GM23248 (cell line): ENCODE data around the gene ANXA11. TPM values are rescaled to one million over a fixed set of nuclear protein-coding genes. Genes with fewer than 3 reads are reported as not detected.
"Not testable (repeated sequence)": the region's sequence is repeated elsewhere in the genome, so short reads cannot be mapped to it uniquely, and the experiment has no call there.

ENCODE experiments used
- DNase-seq: peaks from one replicate; pipeline ENCODE4 v3.0.0-alpha.2; 2015
- H2AFZ ChIP-seq: fragments of 200-600 bp; sonication (generic); 2 replicates; pipeline ENCODE4 v1.6.1; 2016; ENCODE audit warnings: antibody characterized with exemption
- H3F3A ChIP-seq: fragments of 200-600 bp; sonication (generic); 2 replicates; pipeline ENCODE4 v1.6.1; 2016; ENCODE audit warnings: mild to moderate bottlenecking, antibody characterized with exemption, mixed run types; ENCODE audit not compliant: insufficient read depth
- H3K27ac ChIP-seq: fragments of 200-600 bp; sonication (generic); 2 replicates; pipeline ENCODE4 v1.5.1; 2016; ENCODE audit warnings: mild to moderate bottlenecking
- H3K27me3 ChIP-seq: fragments of 200-600 bp; sonication (generic); replicated peaks from 2 replicates; pipeline ENCODE4 v1.6.1; 2016; ENCODE audit warnings: mild to moderate bottlenecking; ENCODE audit not compliant: insufficient read depth
- H3K36me3 ChIP-seq: fragments of 200-600 bp; sonication (generic); 2 replicates; pipeline ENCODE4 v1.6.1; 2016; ENCODE audit warnings: low read depth, mild to moderate bottlenecking
- H3K4me1 ChIP-seq: fragments of 200-600 bp; sonication (generic); 2 replicates; pipeline ENCODE4 v1.6.1; 2016; ENCODE audit warnings: mild to moderate bottlenecking; ENCODE audit not compliant: insufficient read depth
- H3K4me2 ChIP-seq: fragments of 200-600 bp; sonication (generic); one replicate; pipeline ENCODE4 v1.6.1; 2016; ENCODE audit warnings: mild to moderate bottlenecking; ENCODE audit not compliant: unreplicated experiment
- H3K4me3 ChIP-seq: fragments of 200-600 bp; sonication (generic); 2 replicates; pipeline ENCODE4 v1.5.1; 2016; ENCODE audit warnings: mild to moderate bottlenecking
- H3K79me2 ChIP-seq: fragments of 200-600 bp; sonication (generic); 2 replicates; pipeline ENCODE4 v1.6.1; 2016; ENCODE audit warnings: mild to moderate bottlenecking; ENCODE audit not compliant: insufficient read depth
- H3K9ac ChIP-seq: fragments of 200-600 bp; sonication (generic); 2 replicates; pipeline ENCODE4 v1.6.1; 2016; ENCODE audit warnings: mild to moderate bottlenecking
- H3K9me2 ChIP-seq: fragments of 200-600 bp; sonication (generic); 2 replicates; pipeline ENCODE4 v1.6.1; 2016; ENCODE audit warnings: mixed run types, mild to moderate bottlenecking, moderate library complexity; ENCODE audit not compliant: insufficient read depth
- H3K9me3 ChIP-seq: fragments of 200-600 bp; sonication (generic); one replicate; pipeline ENCODE4 v1.6.1; 2017; ENCODE audit warnings: low read depth
- H4K20me1 ChIP-seq: fragments of 200-600 bp; sonication (generic); 2 replicates; pipeline ENCODE4 v1.6.0; 2016; ENCODE audit not compliant: insufficient read depth
- EZH2 ChIP-seq: fragments of 200-600 bp; sonication (generic); IDR thresholded peaks from 2 replicates; pipeline ENCODE4 v1.6.1; 2018; ENCODE audit warnings: antibody characterized with exemption, mild to moderate bottlenecking; ENCODE audit not compliant: insufficient read depth, poor library complexity, severe bottlenecking
- EZH2phosphoT487 ChIP-seq: fragments of 200-600 bp; sonication (generic); IDR thresholded peaks from 2 replicates; pipeline ENCODE4 v1.6.1; 2018; ENCODE audit warnings: antibody characterized with exemption, moderate library complexity, mild to moderate bottlenecking, low read depth; ENCODE audit not compliant: insufficient read depth
- WGBS, 2 experiments: methylation state at CpG; one replicate each; pipeline ENCODE4 v1.1.6; 2015 to 2017; ENCODE audit warnings: low lambda C conversion rate in 2 of 2, low coverage in 1 of 2; ENCODE audit errors: missing lambda C conversion rate in 2 of 2; 5-methylcytosine and 5-hydroxymethylcytosine counted together
- in situ Hi-C: fragments of 300-500 bp; cut with MboI; formaldehyde crosslinking; loops from 2 replicates; pipeline ENCODE4 v1.15.0; 2020
- polyA plus RNA-seq: library from polyadenylated mRNA; unstranded; fragments of >200 nt; fragmentation: Nextera tagmentation; extraction: Ambion mirVana; gene quantifications from 2 replicates; pipeline ENCODE4 v1.2.1, GENCODE V29; 2016
- total RNA-seq: library from RNA; depleted of rRNA; stranded (reverse); fragments of >200 nt; shearing (Covaris generic); gene quantifications from 2 replicates; pipeline ENCODE4 v1.2.3, GENCODE V29; 2014

The ANXA11 gene
- total and polyA plus RNA-seq, 2 experiments from 2014 or later, result 116 to 189 TPM

DNA sequence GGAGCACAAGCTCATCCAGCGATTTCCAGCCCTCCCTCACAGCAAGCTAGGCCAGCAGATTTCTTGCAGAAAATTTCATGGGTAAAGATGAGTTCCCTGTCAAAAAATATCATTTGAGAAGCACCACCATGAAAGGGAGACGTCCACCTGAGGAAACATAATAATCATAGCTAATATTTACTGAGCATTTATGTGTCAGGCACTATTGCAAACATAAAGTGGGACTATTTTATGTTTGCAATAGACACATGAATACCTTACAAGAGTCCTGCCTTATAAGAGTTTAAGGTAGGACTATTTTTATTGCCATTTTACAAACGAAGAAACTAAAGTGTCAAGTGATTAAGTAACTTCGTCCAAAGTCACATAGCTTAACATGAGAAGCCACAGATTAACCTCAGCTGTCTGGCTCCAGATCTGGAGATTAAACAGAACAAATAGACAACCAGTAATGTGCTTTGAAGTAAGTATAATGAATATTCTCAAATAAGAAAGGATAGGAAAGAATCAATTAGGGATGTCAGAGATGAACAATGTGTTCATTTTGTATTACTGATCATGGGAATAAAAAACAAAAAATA, 7.3 kb upstream of the ANXA11 start:
- H3K9me3 ChIP-seq, H3K9me2 ChIP-seq, H3K9ac ChIP-seq, H2AFZ ChIP-seq, H3F3A ChIP-seq, DNase-seq, H3K27me3 ChIP-seq, H3K4me2 ChIP-seq, H3K27ac ChIP-seq, H3K36me3 ChIP-seq, H3K4me3 ChIP-seq, H4K20me1 ChIP-seq, H3K4me1 ChIP-seq, H3K79me2 ChIP-seq, in situ Hi-C loops: not testable (repeated sequence)
- WGBS, 2 experiments, result 33 to 43% methylated on average over 4 of the region's 4 CpGs

DNA sequence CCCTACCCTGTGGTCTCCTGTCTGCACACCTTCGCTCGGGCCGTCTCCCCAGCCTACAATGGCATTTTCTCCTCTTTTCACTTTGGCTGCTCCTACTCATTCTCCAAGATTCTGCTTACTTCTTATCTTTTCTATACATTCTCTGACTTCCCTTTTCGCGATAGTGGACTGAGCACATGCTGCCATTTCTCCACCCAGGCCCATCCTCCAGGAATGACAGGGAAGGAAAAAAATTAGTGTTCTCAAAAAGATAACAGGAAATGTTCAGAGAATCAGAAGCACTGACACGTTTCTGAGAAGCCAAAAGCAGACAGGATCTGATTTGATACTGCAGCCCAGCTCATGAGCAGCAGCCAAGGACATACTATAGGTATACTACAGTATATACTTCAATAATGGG, 6.4 kb upstream of the ANXA11 start:
- Histone ChIP-seq H3K27ac (no peak overlapping the region), H2AFZ (no peak overlapping the region), H3K4me2 (no peak overlapping the region), H3K9me3 (no peaks in the 10 kb centered on the region), H3F3A (0 out of 2 replicates have a peak, but pooled peaks cover 4% of the 10 kb centered on the region), H4K20me1 (no peaks in the 10 kb centered on the region), H3K79me2 (peaks cover 3% of the 10 kb centered on the region), H3K4me3 (no peak overlapping the region), H3K9me2 (no peaks in the 10 kb centered on the region), H3K27me3 (no peaks in the 10 kb centered on the region), H3K36me3 (no peaks in the 10 kb centered on the region), H3K4me1 (peaks cover 9% of the 10 kb centered on the region), H3K9ac (no peak overlapping the region)
- no peak for DNase-seq
- TF ChIP-seq EZH2, result no peak
- TF ChIP-seq EZH2phosphoT487, result no peak
- in situ Hi-C loops, result no loop called here
- 90 to 92% methylated on average over 6 of the region's 6 CpGs for WGBS, 2 experiments

DNA sequence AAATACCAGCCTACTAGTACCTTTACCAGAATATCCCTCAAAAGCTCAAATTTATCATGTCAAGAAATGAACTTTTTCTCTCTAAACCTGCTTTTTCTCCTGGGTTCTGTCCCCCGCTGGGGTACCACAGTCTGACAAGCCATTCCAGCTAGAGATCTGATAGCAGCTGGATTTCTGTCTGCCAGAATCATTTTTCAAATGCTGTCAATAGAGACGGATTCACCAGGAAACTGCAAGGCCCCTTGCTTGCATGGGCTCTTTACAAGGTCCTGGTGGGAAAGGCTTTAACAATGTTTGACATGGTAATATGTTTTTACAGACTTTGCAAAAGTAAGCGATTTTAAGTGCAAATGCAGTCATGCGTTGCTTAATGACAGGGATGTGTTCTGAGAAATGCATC, 4.9 kb upstream of the ANXA11 start:
- Histone ChIP-seq H3K4me2 (no peak overlapping the region), H3K36me3 (no peaks in the 10 kb centered on the region), H2AFZ (no peak overlapping the region), H3K9me3 (no peaks in the 10 kb centered on the region), H3K9ac (no peak overlapping the region), H3K4me3 (no peak overlapping the region), H3F3A (0 out of 2 replicates have a peak, but pooled peaks cover 16% of the 10 kb centered on the region), H3K27me3 (no peaks in the 10 kb centered on the region), H3K9me2 (no peaks in the 10 kb centered on the region), H4K20me1 (no peaks in the 10 kb centered on the region), H3K79me2 (peaks cover 18% of the 10 kb centered on the region), H3K27ac (no peak overlapping the region), H3K4me1 (peaks cover 20% of the 10 kb centered on the region)
- no peak for TF ChIP-seq EZH2phosphoT487
- DNase-seq, result no peak
- in situ Hi-C loops, result no loop called here
- 91 to 96% methylated on average over 4 of the region's 4 CpGs for WGBS, 2 experiments

DNA sequence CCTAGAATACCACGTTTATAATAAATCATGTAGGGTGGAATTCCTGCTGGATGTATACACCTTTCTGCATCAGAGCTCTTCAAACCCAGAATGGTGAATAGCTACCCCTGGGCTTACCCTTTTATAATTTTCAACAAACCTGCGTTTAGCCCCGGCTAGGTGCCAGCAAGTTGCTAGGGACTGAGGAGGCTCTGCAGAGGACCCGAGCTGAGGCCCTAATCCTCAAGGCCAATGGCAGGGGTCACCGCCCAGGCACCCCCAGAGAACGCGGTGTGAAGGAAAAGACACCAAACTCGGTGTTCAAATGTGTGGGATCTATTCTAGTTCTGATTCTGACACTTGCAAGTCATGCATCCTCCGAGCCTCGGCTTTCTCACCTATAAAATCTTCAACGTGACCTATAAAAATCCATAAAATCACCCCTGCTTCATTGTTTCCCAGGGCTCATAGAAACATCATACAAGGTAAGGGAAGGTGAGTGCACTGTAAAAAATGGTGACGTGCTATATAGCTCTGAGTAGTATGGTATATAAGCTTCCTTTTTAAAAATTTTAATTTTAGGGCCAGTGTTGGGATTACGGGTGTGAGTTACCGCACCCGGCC, 2.5 kb upstream of the ANXA11 start:
- no peaks in the 10 kb centered on the region for H3K27me3 ChIP-seq
- no peaks in the 10 kb centered on the region for H4K20me1 ChIP-seq
- peak overlapping the region; percentile 85 for H3K4me2 ChIP-seq
- peaks cover 26% of the 10 kb centered on the region for H3K4me1 ChIP-seq
- H2AFZ ChIP-seq, result peak overlapping the region; percentile 77
- peaks cover 41% of the 10 kb centered on the region for H3K79me2 ChIP-seq
- peaks cover 30% of the 10 kb centered on the region for H3F3A ChIP-seq
- no peaks in the 10 kb centered on the region for H3K9me3 ChIP-seq
- 71% methylated on average over 15 of the region's 15 CpGs for WGBS, 2 experiments
- peak overlapping the region; percentile 71 for H3K9ac ChIP-seq
- H3K27ac ChIP-seq, result peak overlapping the region; percentile 95
- in situ Hi-C loops, result no loop called here
- TF ChIP-seq EZH2 (no peak), EZH2phosphoT487 (no peak)
- no peak for DNase-seq
- peak overlapping the region; percentile 62 for H3K4me3 ChIP-seq
- no peaks in the 10 kb centered on the region for H3K36me3 ChIP-seq
- no peaks in the 10 kb centered on the region for H3K9me2 ChIP-seq
